DMS153 (cell line): ENCODE data around the gene ST6GALNAC3.

Experiments
- DNase-seq: peaks from one replicate; lab custom pipeline; 2025; lab: John Stamatoyannopoulos, UW

Gene ST6GALNAC3

DNA sequence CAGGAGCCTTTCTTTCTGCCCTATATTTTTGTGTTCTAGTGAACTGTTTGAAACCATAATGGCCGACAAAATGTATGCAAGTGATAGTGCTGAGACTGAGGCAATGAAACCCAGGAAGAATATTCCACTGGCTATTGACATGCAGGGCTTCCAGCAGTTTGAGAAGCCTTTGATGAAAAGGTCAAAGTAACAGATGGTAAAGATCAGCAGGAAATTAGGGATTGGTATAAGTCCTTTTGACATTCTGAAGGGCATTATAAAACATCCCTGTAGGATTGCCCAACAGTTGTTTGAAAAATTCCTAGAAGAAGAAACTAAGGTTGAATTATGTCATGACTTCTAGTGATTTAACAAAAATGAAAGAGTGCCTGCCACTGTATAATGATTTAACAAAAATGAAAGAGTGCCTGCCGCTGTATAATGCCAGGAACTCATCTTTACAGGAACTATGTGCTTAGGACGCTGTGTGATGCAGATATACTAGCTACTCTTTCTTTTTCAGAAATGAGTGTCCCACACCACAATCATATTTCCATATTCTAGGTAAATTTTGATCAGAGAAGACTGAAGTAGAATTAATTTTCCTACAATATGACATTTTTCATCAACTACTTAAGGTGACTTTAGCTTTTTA is 508.8 kb downstream of the ST6GALNAC3 start:
- no peak for DNase-seq

- DNase-seq = no peak
Observed at GRCh38 chr1:76583875-76584477, 509.4 kb downstream of the ST6GALNAC3 start.

GRCh38 chr1:76585980-76586674 is 511.6 kb downstream of the ST6GALNAC3 start:
- DNase-seq = no peak

GRCh38 chr1:76587212-76587611 is 512.7 kb downstream of the ST6GALNAC3 start:
- DNase-seq = peak; percentile 74

DNA sequence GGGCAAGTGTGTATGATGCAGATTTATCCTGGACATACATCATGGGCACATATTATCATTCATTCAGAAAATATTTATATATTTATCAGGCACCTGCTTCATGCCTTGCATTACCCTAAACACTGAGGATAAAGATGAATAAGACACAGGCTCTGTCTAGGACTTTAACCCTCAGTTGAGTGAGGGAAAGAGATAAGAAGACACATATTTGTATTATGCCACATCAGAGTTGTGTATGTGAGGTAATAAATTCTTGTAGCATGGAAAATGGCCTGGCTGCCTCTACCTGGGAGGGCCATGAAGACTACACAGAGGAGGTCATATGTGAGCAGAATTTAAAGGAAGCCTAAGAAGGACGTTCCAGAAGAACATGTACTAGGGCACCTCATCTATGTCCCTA is 516.9 kb downstream of the ST6GALNAC3 start:
- no peak for DNase-seq

GRCh38 chr1:76591963-76592362 is 517.4 kb downstream of the ST6GALNAC3 start:
- DNase-seq = no peak

DNA sequence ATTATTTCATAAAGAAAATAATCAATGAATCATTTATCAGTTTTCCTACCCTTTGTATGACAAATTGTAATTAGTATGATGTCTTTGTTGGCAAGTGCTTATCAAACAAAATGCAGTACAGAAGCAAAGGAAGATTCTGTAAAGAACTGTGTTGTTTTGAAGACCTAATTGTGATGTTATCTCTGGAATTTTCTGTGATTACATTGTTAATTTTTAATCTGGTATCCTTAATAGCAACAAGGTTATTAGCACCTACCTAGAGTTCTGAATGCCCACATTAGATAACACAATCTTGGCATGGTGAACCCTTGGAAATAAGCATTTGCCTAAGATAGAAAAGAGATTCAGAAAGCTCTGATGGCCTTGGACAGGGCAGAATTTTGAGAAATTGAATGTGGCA is 518.6 kb downstream of the ST6GALNAC3 start:
- DNase-seq = no peak

GRCh38 chr1:76593618-76594017 is 519.1 kb downstream of the ST6GALNAC3 start:
- no peak for DNase-seq

GRCh38 chr1:76595024-76595423 is 520.5 kb downstream of the ST6GALNAC3 start:
- DNase-seq = no peak

GRCh38 chr1:76601465-76601864 is 526.9 kb downstream of the ST6GALNAC3 start:
- DNase-seq = no peak

DNA sequence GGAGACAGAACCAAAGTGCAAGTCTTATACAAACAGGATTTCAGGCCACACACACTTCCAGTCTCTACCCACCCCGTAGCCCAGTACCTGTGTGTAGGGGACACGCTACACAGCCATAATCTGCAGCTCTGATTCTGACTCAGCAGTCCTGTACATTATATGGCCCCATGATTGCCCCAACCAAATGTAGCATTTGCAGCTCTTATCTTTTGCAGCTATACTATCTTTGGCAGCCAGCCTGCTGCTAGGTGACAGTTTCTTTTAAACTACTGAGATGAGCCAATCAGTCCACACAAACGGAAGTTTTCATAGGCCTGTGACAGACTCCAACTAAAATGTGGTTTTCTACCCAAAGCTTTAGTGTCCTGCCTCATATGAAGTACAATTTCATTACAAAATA is 533.2 kb downstream of the ST6GALNAC3 start:
- no peak for DNase-seq

DNA sequence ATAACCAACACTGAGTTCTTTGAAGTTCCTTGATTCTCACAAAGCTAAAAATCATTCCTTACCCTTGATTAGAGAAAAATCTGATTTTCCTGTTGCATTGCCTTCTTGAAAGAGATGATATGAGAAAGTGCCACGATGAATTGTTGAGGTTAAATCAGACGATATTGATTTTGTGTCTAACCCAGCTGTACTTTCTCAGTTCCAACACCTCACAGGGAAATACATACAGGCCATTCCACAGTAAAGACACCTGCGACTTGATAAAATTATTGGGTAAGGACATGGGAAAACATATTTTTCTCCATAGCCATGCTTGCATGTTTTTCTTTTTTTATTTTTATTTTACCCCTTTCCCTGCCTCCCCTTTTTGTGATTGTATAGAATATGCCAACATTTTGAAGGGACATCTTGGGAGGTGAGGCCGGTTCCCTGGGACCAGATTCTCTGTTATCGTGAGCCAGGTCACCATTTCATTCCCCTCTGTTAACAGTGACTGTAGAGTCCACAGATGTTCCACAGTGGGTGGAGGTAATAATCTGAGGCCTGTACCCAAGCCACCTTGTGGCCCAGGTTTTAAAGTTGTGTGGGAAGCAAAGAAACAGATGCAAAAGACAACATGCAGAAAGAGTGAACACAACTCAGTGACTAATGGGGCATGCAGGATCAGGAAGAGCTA is 537.4 kb downstream of the ST6GALNAC3 start:
- no peak for DNase-seq

DNA sequence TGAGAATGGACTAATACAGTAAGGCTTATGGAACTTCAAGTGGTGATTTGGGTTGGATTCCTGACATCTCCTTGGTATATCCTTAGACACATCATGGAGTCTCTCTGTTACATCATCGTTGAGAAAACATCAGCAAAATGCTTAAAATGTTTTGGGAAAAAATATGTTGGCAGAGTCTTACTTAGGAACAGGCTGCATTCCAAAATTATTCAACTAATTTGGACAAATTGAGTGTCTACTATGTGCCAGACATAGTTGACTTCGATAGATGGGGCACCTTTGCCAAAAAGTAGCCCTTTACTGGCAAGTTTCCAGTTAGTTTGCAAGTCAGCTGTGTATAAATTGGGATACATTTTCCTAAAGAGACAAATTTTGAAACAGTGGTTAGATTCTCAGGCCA is 539.3 kb downstream of the ST6GALNAC3 start:
- DNase-seq = no peak

DNA sequence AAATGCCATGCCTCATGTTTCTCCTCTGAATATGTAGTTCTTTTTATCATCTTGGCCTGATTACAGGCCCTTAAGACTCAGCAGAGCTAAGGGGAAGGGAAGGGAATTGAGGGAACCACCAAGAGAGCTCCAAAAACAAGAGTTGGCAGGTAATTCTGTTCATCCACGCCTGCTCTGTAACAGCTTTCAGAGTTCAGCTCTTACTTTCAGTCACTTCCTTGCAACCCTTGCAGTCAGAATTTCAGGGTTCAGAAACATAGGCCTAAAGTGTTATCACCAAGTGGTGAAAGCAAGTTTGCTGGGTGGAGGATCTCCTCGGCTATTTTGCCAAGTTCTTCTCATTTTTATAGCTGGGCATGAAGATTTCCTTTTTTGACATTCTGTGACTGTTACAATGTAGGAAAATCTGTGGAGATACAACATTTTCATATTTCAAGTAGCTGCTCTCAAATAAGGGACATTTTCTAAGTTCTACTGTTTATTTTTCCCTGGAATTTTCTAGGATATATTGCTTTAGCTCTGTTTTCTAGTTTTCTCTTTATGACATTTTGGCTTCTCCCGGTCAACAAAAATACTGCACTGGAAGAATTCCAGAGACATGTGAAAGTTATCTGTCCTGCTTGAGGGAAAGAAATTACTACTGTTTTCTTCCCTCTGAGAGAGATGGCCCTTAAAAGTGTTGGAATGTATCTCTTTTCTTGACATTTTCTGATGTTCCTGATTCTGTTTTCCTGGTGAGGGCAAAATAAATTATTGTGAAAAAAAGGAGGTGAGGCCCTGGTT is 540.9 kb downstream of the ST6GALNAC3 start:
- no peak for DNase-seq

GRCh38 chr1:76620371-76620770 is 545.8 kb downstream of the ST6GALNAC3 start:
- no peak for DNase-seq

GRCh38 chr1:76622774-76623528 is 548.4 kb downstream of the ST6GALNAC3 start:
- no peak for DNase-seq

DNA sequence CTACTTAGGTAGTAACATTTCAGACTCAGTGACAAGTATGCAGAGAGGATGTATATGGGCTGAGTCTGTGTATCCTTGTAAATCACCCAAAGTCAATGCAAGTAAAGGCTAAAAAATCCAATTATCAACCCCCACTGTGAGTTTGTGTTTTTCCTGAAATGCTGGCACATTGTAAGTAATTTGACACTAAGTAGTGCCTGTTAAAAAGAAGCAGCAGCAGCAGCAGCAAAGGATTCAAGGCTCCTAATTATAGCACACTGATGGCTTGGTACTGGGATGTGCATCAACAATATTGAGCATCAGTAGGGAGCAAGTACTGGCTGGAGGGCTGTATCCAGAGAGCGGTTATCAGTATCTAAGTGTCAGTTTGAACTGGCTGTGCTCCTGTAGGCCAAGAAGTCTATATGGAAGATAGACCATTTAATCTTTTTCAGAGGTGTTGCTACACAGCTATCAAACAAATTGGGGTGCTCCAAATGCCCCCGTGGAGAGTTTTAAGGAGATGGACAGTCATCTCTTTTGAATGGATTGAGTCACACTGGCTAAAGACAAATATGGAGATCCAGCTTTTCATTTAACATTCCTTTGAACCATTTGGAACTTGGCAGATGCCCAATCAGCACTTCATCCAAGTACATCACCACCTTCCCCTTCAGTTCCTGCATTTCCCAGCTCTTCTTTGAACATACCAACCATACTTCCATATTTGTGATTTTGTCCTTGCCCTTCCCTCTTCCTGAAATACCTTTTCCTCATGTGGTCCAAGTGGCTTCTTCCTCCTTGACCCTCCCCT is 551.5 kb downstream of the ST6GALNAC3 start:
- DNase-seq = no peak

- no peak for DNase-seq
Observed at GRCh38 chr1:76627498-76627897, 553.0 kb downstream of the ST6GALNAC3 start.

- no peak for DNase-seq
Observed at GRCh38 chr1:76627901-76628300, 553.4 kb downstream of the ST6GALNAC3 start.

GRCh38 chr1:76632136-76632535 is 557.6 kb downstream of the ST6GALNAC3 start:
- DNase-seq = no peak

DNA sequence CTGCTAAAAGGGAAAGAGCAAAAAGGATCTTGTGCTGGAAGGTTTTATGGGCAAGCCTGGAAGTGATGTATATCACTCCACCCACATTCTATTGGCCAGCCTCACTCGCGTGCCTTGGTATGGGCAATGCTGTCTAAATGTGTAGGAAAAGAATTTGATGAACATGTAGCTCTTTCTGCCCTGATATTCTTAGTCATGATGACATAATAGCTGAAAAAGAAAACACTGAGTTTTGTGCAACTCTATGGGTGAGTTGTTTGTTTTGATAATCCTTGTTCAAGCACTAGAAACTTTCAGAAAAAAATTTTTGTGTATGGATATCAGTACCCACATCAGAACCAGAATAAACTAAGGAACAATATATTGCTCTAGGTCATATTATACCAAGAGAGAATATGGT is 561.2 kb downstream of the ST6GALNAC3 start:
- DNase-seq = no peak
